ENCODE measurements around the gene PLEKHG3. TPM values are rescaled to one million over a fixed set of nuclear protein-coding genes. Genes with fewer than 3 reads are reported as not detected.
"Not testable (repeated sequence)": the region's sequence is repeated elsewhere in the genome, so short reads cannot be mapped to it uniquely, and the experiment has no call there.

The PLEKHG3 gene
- total RNA-seq, 1 donor from 2014 or later = 22.0 TPM

GRCh38 chr14:64685371-64686281 is 18.6 kb upstream of the PLEKHG3 start:
- intact Hi-C loops (cut with micrococcal nuclease) = no loop called here
- DNase-seq (no peak), ATAC-seq (no peak)

GRCh38 chr14:64686282-64686615 is 18.0 kb upstream of the PLEKHG3 start:
- DNase-seq = no peak
- no peak for ATAC-seq
- intact Hi-C loops (cut with micrococcal nuclease) = no loop called here

- DNase-seq = no peak
- intact Hi-C loops (cut with micrococcal nuclease) = no loop called here
- ATAC-seq = no peak
Measured at GRCh38 chr14:64688031-64688430, 16.2 kb upstream of the PLEKHG3 start.

DNA sequence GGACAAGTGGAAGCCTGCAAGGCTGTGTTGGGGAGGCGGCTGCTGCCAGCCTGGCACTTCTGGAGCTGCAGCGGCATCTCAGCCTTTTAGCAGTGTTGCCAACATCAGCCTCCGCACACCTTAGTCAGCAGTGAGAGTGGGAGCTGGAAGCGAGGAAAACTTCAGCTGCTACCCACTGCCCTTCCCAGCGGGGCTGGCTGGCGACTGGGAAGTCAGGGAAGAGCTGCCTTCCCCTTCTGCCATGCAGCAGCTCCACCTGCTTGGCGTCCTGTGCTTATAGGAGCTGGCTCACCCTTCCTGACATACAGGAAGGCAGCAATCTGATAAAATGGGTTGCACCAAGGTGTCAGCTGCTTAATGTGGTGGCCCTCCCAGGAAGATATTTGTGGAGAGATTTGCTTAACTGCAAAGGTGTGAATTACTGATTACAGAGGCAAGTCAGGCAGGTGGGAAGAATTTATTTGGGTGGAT is 15.4 kb upstream of the PLEKHG3 start:
- DNase-seq (no peak), ATAC-seq (no peak)
- intact Hi-C loops (cut with micrococcal nuclease) = no loop called here

- DNase-seq (no peak), ATAC-seq (no peak)
- intact Hi-C loops (cut with micrococcal nuclease) = no loop called here
Measured at GRCh38 chr14:64689289-64689688, 14.9 kb upstream of the PLEKHG3 start.

GRCh38 chr14:64690607-64691006 is 13.6 kb upstream of the PLEKHG3 start:
- ATAC-seq; DNase-seq; intact Hi-C loops (cut with micrococcal nuclease): not testable (repeated sequence)

GRCh38 chr14:64691376-64691775 is 12.8 kb upstream of the PLEKHG3 start:
- intact Hi-C loops (cut with micrococcal nuclease) = no loop called here
- ATAC-seq (no peak), DNase-seq (no peak)

GRCh38 chr14:64692189-64692985 is 11.8 kb upstream of the PLEKHG3 start:
- DNase-seq (no peak), ATAC-seq (peak; percentile 65)
- intact Hi-C loops (cut with micrococcal nuclease) = no loop called here

DNA sequence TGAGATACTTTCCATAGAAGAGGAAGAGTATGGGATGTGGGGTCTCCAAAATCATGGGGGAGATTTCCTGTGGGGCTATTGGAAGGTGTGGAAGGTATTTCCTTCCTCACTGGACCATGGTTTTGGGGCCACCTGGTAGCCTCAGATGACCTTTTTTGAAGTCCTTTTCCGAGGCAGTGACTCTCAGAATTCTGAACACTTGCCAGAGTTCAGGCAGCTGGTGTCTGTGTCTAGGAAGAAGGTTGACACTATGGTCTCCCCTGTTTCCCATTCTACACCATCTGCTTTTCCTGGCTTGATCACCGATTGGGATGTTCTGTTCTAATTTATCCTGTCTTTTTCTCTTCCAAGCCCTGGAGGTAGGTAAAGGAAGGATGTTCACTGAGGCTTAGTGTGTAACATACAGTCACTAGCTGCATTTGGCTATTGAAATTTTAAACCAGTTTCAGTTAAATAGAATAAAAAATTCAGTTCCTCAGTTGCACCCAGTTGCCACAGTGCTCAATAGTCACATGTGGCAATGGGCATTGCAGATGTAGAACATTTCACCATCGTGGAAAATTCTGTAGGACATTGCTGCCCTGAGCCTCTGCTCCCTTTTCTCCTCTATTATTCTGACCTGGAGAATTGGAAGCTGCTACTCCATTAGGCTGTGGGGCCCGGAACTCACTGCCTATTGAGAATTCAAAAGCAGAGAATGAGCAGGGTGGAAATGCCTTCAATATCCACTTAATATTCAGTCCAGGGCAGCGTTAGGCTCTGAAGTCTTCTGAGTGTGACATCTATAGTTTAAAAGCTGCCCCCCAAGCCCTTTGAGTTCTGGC is 11.0 kb upstream of the PLEKHG3 start:
- DNase-seq (no peak), ATAC-seq (peak; percentile 24)
- intact Hi-C loops (cut with micrococcal nuclease) = no loop called here

GRCh38 chr14:64693810-64694165 is 10.4 kb upstream of the PLEKHG3 start:
- ATAC-seq = peak; percentile 51
- DNase-seq = no peak
- intact Hi-C loops (cut with micrococcal nuclease) = no loop called here

- DNase-seq (no peak), ATAC-seq (peak; percentile 61)
- intact Hi-C loops (cut with micrococcal nuclease) = no loop called here
Measured at GRCh38 chr14:64695071-64695470, 9.2 kb upstream of the PLEKHG3 start.

- ATAC-seq = peak; percentile 49
- intact Hi-C loops (cut with micrococcal nuclease) = no loop called here
- DNase-seq = no peak
Measured at GRCh38 chr14:64696355-64696857, 7.8 kb upstream of the PLEKHG3 start.

- ATAC-seq = peak; percentile 10
- DNase-seq = no peak
- intact Hi-C loops (cut with micrococcal nuclease) = no loop called here
Measured at GRCh38 chr14:64698903-64699302, 5.3 kb upstream of the PLEKHG3 start.

GRCh38 chr14:64700290-64700689 is 3.9 kb upstream of the PLEKHG3 start:
- DNase-seq (no peak), ATAC-seq (no peak)
- intact Hi-C loops (cut with micrococcal nuclease) = no loop called here

DNA sequence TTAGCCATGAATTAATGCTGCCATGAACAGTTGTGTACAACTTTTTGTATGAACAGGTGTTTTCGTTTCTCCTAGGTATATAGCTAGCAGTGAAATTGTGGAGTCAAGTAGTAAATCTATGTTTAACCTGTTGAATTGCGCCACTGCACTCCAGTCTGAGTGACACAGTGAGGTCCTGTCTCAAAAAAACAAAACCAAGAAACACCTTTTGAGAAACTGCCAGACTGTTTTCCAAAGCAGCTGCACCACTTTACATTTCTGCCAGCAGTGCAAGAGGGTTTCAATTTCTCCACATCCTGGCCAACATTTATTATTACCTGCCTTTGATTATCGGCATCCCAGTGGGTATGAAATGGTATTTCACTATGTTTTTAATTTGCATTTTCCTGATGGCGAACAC is 3.3 kb upstream of the PLEKHG3 start:
- intact Hi-C loops (cut with micrococcal nuclease) = no loop called here
- DNase-seq = no peak
- ATAC-seq = no peak

- ATAC-seq (no peak), DNase-seq (no peak)
- intact Hi-C loops (cut with micrococcal nuclease) = no loop called here
Measured at GRCh38 chr14:64701660-64702059, 2.6 kb upstream of the PLEKHG3 start.

DNA sequence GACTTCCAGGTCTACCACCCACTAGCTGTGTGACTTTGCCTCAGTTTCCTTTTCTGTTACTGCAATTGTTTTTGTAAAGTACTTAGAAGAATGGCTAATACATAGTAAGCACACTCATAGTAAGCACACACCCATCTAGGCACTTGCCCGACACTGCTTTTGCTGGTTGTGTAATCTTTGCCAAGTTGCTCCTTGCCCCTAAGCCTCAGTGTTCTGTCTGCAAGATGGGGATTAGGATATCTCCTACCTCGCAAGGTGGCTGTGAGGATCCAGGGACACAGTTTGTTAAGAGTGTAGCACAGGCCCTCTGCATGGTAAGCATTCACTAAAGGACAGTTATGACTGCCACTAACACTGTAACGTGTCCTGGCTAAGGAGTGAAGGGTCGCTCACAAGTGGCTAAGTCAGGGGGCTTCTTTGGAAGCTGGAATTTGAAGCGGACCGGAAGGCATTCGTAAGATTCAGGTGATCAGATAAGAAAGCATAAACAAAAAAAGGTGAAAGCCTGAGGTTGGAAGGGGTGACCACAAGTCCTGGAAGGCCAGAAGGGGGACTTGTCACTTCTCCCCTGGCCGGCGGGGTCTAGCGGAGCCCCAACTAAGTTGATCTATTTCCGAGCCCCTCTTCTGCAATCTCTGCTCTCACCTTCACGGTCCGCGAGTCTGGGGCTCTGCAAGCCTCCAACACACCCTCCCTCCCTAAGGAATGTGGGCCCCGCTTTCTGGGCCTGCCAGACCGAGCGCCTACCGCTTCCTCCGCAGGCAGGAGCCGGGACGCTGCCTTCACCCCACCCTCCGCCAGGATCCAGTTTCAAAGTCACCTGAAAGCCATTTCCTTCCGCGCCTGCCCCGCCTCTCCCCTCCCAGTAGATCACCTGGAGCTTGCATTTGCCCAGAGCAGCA is 1.5 kb upstream of the PLEKHG3 start:
- ATAC-seq = no peak
- intact Hi-C loops (cut with micrococcal nuclease) = no loop called here
- no peak for DNase-seq

GRCh38 chr14:64703395-64704142 is 655 bp upstream of the PLEKHG3 start:
- ATAC-seq (no peak), DNase-seq (no peak)
- intact Hi-C loops (cut with micrococcal nuclease) = no loop called here

Measured in left ventricle myocardium superior (tissue), 1 donor.